Measurements from ENCODE around the gene SNTG2.

Gene SNTG2

GRCh38 chr2:1406434-1406833 is 455.8 kb downstream of the SNTG2 start:
- Histone ChIP-seq H3K79me2 (ENCODE audit: insufficient read depth, low read length) (no peaks in the 10 kb centered on the region), H2AFZ (ENCODE audit: low read length) (peak overlapping the region; percentile 3; the same call in 1 of the 2 replicates), H4K20me1 (ENCODE audit: insufficient read depth, low read length, poor library complexity, severe bottlenecking) (no peaks in the 10 kb centered on the region), H3K27me3 (ENCODE audit: insufficient read depth, low read length, poor library complexity, severe bottlenecking) (no peaks in the 10 kb centered on the region), H3K36me3 (ENCODE audit: insufficient read depth, low read length) (no peaks in the 10 kb centered on the region), H3K9me3 (ENCODE audit: insufficient read depth, low read depth, low read length) (no peaks in the 10 kb centered on the region), H3K4me2 (ENCODE audit: low read depth, low read length, poor library complexity, severe bottlenecking) (no peak overlapping the region), H3F3A (ENCODE audit: low read depth) (no peaks in the 10 kb centered on the region), H3K4me3 (ENCODE audit: low read length, poor library complexity, severe bottlenecking) (no peak overlapping the region), H3K4me1 (ENCODE audit: insufficient read depth, low read length, poor library complexity, severe bottlenecking) (peaks cover 26% of the 10 kb centered on the region), H3K9ac (ENCODE audit: low read depth, low read length, poor library complexity, severe bottlenecking) (no peak overlapping the region), H3K9me2 (replicated peaks; ENCODE audit: low read depth, low read length) (no peaks in the 10 kb centered on the region)
- TF ChIP-seq CTCF (conservative IDR thresholded peaks at IDR 0.05; ENCODE audit: low read length) (no peak), EZH2phosphoT487 (IDR thresholded peaks at IDR 0.05; ENCODE audit: borderline replicate concordance) (no peak)

GRCh38 chr2:1407950-1408675 is 457.5 kb downstream of the SNTG2 start:
- Histone ChIP-seq H3K79me2 (ENCODE audit: insufficient read depth, low read length) (no peaks in the 10 kb centered on the region), H3K9me3 (ENCODE audit: insufficient read depth, low read depth, low read length) (no peaks in the 10 kb centered on the region), H3K4me3 (ENCODE audit: low read length, poor library complexity, severe bottlenecking) (no peak overlapping the region), H3K9me2 (replicated peaks; ENCODE audit: low read depth, low read length) (no peaks in the 10 kb centered on the region), H3K4me1 (ENCODE audit: insufficient read depth, low read length, poor library complexity, severe bottlenecking) (peaks cover 23% of the 10 kb centered on the region), H3K27me3 (ENCODE audit: insufficient read depth, low read length, poor library complexity, severe bottlenecking) (no peaks in the 10 kb centered on the region), H2AFZ (ENCODE audit: low read length) (no peak overlapping the region), H3F3A (ENCODE audit: low read depth) (no peaks in the 10 kb centered on the region), H3K4me2 (ENCODE audit: low read depth, low read length, poor library complexity, severe bottlenecking) (no peak overlapping the region), H3K9ac (ENCODE audit: low read depth, low read length, poor library complexity, severe bottlenecking) (no peak overlapping the region), H4K20me1 (ENCODE audit: insufficient read depth, low read length, poor library complexity, severe bottlenecking) (no peaks in the 10 kb centered on the region), H3K36me3 (ENCODE audit: insufficient read depth, low read length) (no peaks in the 10 kb centered on the region)
- no peak for TF ChIP-seq EZH2phosphoT487 (IDR thresholded peaks at IDR 0.05; ENCODE audit: borderline replicate concordance)
- TF ChIP-seq CTCF (conservative IDR thresholded peaks at IDR 0.05; ENCODE audit: low read length) = no peak

GRCh38 chr2:1413156-1413710 is 462.6 kb downstream of the SNTG2 start, which contains the start of gene TPO:
Gene TPO (plus strand): TSS chr2:1413463. CDS start chr2:1414409, 946 bp downstream.
- Histone ChIP-seq H3K36me3 (ENCODE audit: insufficient read depth, low read length) (no peaks in the 10 kb centered on the region), H3K4me1 (ENCODE audit: insufficient read depth, low read length, poor library complexity, severe bottlenecking) (peaks cover 4% of the 10 kb centered on the region), H3K9me2 (replicated peaks; ENCODE audit: low read depth, low read length) (no peaks in the 10 kb centered on the region), H4K20me1 (ENCODE audit: insufficient read depth, low read length, poor library complexity, severe bottlenecking) (no peaks in the 10 kb centered on the region), H2AFZ (ENCODE audit: low read length) (no peak within 1 kb of the TSS), H3K4me3 (ENCODE audit: low read length, poor library complexity, severe bottlenecking) (no peak within 1 kb of the TSS), H3F3A (ENCODE audit: low read depth) (no peaks in the 10 kb centered on the region), H3K27me3 (ENCODE audit: insufficient read depth, low read length, poor library complexity, severe bottlenecking) (no peaks in the 10 kb centered on the region), H3K79me2 (ENCODE audit: insufficient read depth, low read length) (no peaks in the 10 kb centered on the region), H3K9me3 (ENCODE audit: insufficient read depth, low read depth, low read length) (no peaks in the 10 kb centered on the region), H3K9ac (ENCODE audit: low read depth, low read length, poor library complexity, severe bottlenecking) (no peak within 1 kb of the TSS), H3K4me2 (ENCODE audit: low read depth, low read length, poor library complexity, severe bottlenecking) (no peak within 1 kb of the TSS)
- TF ChIP-seq EZH2phosphoT487 (IDR thresholded peaks at IDR 0.05; ENCODE audit: borderline replicate concordance) (no peak), CTCF (conservative IDR thresholded peaks at IDR 0.05; ENCODE audit: low read length) (no peak)
